ENCODE measurements around the gene PTPRN2. TPM values are rescaled to one million over a fixed set of nuclear protein-coding genes. Genes with fewer than 3 reads are reported as not detected.

The PTPRN2 gene
- total and polyA plus RNA-seq, 2 of the 13 experiments (the other 11 are each of a cell fraction or from before 2014, with no cell fraction given), result 2.5 to 24.2 TPM

DNA sequence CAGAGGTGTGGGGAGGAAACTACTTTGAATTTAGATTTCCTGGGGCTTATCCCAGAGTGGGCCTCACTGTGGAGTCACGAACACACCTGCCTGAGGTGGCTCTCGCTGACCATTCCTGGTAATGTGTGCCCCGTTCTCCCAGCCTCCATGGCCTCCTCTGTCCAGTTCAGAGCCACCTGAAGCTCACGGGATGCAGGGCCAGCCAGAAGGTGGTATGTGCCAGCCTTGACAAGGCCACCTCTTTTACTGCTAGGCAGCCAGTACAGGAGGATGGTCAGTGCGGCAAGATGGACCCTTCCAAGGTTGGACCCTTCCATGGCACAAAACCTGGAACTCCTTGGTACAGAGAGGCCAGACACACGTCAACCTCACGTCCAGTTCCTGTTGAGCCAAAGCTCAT is 1040.5 kb downstream of the PTPRN2 start:
- Histone ChIP-seq H3K27me3 (ENCODE audit: control insufficient read depth in 1 of 2, insufficient read depth in 2 of 2, low read length in 2 of 2) (peaks cover 2 to 25% of the 10 kb centered on the region in 2 experiments; a peak in 3 of 5 replicates), H3K79me2 (ENCODE audit: insufficient read depth, low read length) (no peaks in the 10 kb centered on the region), H3K4me1 (ENCODE audit: insufficient read depth, low read length) (no peaks in the 10 kb centered on the region), H2AFZ (ENCODE audit: low read length) (no peak overlapping the region), H3K9ac (ENCODE audit: insufficient read depth, low read depth, low read length) (no peak overlapping the region), H4K20me1 (ENCODE audit: insufficient read depth, low read length) (no peaks in the 10 kb centered on the region), H3K9me3 (ENCODE audit: low read length) (no peaks in the 10 kb centered on the region), H3K36me3 (replicated peaks in 1 of 2; ENCODE audit: control insufficient read depth in 1 of 2, insufficient read depth in 2 of 2, low read length in 2 of 2) (no peaks in the 10 kb centered on the region), H3K4me2 (ENCODE audit: low read depth, low read length) (no peak overlapping the region), H3K4me3 (replicated peaks in 1 of 3; ENCODE audit: insufficient read depth in 1 of 3, low read depth in 2 of 3, low read length in 3 of 3) (no peak overlapping the region), H3K27ac (ENCODE audit: extremely low read length, insufficient read depth, low read length) (no peak overlapping the region)
- CTCF ChIA-PET (ENCODE audit: low intra/inter-chr PET ratio, low total read pairs), result no interaction called here
- no peak for DNase-seq (ENCODE audit: low spot score)
- TF ChIP-seq ZNF431 (CRISPR knock-in tag; IDR thresholded peaks at IDR 0.05; ENCODE audit: borderline replicate concordance, low read depth), result no peak
- intact Hi-C loops (cut with micrococcal nuclease; ENCODE audit: unreplicated experiment), result no loop called here
- POLR2A ChIA-PET, result no interaction called here
- BruUV-seq (replicated peaks), result no TSS peak
- in situ Hi-C loops (cut with HindIII; ENCODE audit: extremely low pct_ligation_motif_present, low pct_unique_long_range_greater_than_20kb), result no loop called here
- 92% methylated on average over 4 of the region's 7 CpGs for WGBS (ENCODE audit: low lambda C conversion rate)
- ATAC-seq, result no peak
- FAIRE-seq, result no peak

DNA sequence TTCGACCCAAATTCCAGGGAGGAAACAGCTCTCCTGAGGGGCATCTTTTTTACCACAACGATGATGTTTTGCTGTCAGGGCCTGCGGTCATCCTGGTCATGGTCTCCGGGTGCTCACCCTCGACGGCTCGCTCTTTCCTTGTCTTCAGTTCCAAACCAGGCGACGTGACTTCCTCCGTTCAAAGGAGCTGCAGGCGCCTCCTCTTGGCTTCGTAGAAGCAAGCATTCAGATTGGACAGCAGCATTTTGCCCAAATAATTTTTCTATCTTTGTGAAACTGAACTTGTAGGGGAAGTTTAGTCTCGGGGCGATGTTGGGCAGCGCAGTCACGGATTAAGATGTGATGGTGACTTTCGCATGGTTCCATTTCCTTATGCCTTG is 1042.0 kb downstream of the PTPRN2 start:
- no peaks in the 10 kb centered on the region for H4K20me1 ChIP-seq (ENCODE audit: insufficient read depth, low read length)
- no peak overlapping the region for H3K9ac ChIP-seq (ENCODE audit: insufficient read depth, low read depth, low read length)
- in situ Hi-C loops (cut with HindIII; ENCODE audit: extremely low pct_ligation_motif_present, low pct_unique_long_range_greater_than_20kb) (no loop called here), intact Hi-C loops (cut with micrococcal nuclease; ENCODE audit: unreplicated experiment) (no loop called here)
- ATAC-seq (no peak), DNase-seq (ENCODE audit: low spot score) (no peak), FAIRE-seq (no peak)
- H3K27ac ChIP-seq (ENCODE audit: extremely low read length, insufficient read depth, low read length), result no peak overlapping the region
- no peak overlapping the region for H3K4me3 ChIP-seq (replicated peaks in 1 of 3; ENCODE audit: insufficient read depth in 1 of 3, low read depth in 2 of 3, low read length in 3 of 3)
- peaks cover 2 to 33% of the 10 kb centered on the region in 2 experiments; a peak in 4 of 5 replicates for H3K27me3 ChIP-seq (ENCODE audit: control insufficient read depth in 1 of 2, insufficient read depth in 2 of 2, low read length in 2 of 2)
- H3K4me1 ChIP-seq (ENCODE audit: insufficient read depth, low read length), result no peaks in the 10 kb centered on the region
- no peaks in the 10 kb centered on the region for H3K36me3 ChIP-seq (replicated peaks in 1 of 2; ENCODE audit: control insufficient read depth in 1 of 2, insufficient read depth in 2 of 2, low read length in 2 of 2)
- no peaks in the 10 kb centered on the region for H3K9me3 ChIP-seq (ENCODE audit: low read length)
- 74% methylated on average over 17 of the region's 17 CpGs for WGBS (ENCODE audit: low lambda C conversion rate)
- H3K79me2 ChIP-seq (ENCODE audit: insufficient read depth, low read length), result no peaks in the 10 kb centered on the region
- no TSS peak for BruUV-seq (replicated peaks)
- H2AFZ ChIP-seq (ENCODE audit: low read length), result no peak overlapping the region
- H3K4me2 ChIP-seq (ENCODE audit: low read depth, low read length), result no peak overlapping the region
- CTCF ChIA-PET (ENCODE audit: low intra/inter-chr PET ratio, low total read pairs), result no interaction called here
- POLR2A ChIA-PET, result no interaction called here
- TF ChIP-seq HES4 (CRISPR knock-in tag; IDR thresholded peaks at IDR 0.05; ENCODE audit: borderline replicate concordance), result no peak
